HG03378 (cell line): ENCODE data around the gene NCKAP5.
"Not testable (repeated sequence)": the region's sequence is repeated elsewhere in the genome, so short reads cannot be mapped to it uniquely, and the experiment has no call there.

ENCODE experiments used
- ATAC-seq: cut with Tn5 transposase; IDR thresholded peaks from one replicate; pipeline ENCODE4 v1.9.1; 2021; ENCODE audit warnings: mild to moderate bottlenecking, moderate library complexity; ENCODE audit not compliant: unreplicated experiment

Gene NCKAP5

DNA sequence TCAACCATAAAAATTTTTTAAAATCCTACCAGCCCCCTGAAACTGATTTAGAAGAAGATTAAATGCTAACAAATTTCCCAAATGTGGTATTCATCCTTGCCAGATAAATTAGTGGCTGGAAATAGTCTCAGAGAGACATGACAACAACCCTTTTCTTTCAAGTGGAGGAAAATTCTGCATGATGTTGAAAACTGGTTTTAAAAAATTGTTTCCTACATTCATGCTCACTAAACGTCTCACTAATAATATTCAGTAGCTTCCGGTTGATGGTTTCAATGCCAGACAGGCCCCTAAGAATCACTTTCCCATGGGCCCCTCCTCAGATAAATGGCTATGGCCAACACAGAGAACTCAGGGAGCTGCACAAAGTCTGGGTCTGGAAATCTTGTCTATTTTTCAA is 43.2 kb downstream of the NCKAP5 start:
- ATAC-seq: no peak

DNA sequence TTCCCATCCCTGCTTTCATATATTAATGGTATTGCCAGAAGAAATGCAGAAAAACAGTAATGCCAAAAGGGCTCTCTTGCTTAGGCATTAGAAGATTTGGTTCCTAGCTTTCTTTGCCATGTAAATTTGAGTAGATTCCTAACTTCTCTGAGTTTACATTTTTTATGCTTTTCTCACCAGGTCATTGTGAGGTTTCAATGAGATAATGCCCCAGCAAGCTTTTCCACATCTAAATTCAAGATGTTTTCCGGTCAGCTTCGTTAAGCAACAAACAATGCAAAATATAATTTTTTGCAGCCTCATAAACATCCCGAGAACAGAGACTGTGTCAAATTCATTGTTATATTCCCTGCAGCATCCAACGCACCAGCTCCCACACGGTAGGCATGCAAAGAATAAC is 44.9 kb downstream of the NCKAP5 start:
- ATAC-seq: no peak

DNA sequence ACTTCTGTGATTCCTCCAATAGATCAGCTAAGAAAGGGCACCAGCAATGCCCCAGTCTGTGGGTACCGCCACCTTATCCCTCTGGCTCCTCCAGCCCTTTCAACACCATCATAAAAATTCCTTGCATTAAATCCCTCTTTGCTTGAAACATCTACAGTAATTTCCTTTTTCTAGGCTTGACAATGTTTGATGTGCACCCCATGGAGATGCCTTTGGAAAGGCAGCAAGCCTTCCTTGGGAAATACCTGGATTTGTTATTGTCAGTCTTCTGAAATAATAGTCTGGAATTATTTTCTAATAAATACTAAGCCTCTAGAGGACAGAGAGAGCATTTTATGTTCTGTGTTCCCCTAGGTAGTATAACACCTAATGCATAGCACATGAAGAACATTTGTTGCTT is 46.1 kb downstream of the NCKAP5 start:
- no peak for ATAC-seq

DNA sequence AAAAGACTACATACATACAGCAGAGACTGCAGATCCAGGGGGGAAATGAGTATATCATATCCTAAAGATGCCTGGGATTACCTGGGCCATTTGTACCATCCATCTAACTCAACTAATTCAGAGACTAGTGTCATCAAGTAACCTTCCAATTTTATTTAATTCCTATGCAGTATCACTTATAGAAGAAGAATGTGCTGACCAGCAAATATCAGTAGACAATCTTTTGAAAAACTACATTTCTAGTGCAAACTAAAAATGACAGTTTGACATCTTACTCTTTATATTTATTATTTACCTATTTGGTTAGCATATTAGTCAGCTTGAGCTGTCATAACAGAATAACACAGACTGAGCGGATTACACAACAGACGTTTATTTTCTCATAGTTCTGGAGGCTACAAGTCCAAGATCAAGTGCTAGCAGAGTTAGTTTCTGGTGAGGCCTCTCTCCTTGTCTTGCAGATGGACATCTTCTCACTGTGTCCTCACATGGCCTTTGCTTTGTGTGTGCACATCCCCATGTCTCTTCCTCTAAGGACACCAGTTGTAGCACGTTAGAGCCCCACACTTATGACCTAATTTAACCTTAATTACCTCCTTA is 47.0 kb downstream of the NCKAP5 start:
- ATAC-seq: no peak

DNA sequence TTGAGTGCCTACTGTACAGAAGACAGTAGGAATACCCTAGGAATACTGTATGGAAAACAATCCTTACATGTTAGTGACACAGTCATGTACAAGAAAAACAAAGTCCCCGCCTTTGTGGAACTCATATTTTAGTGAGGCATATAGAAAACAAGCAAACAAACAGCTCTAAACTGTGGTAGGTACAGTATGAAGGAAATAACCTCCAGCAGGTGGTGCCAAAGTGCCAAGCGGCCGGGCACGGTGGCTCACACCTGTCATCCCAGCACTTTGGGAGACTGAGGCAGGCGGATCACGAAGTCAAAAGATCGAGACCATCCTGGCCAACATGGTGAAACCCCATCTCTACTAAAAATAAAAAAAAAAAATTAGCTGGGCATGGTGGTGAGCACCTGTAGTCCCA is 48.6 kb downstream of the NCKAP5 start:
- not testable (repeated sequence) for ATAC-seq

DNA sequence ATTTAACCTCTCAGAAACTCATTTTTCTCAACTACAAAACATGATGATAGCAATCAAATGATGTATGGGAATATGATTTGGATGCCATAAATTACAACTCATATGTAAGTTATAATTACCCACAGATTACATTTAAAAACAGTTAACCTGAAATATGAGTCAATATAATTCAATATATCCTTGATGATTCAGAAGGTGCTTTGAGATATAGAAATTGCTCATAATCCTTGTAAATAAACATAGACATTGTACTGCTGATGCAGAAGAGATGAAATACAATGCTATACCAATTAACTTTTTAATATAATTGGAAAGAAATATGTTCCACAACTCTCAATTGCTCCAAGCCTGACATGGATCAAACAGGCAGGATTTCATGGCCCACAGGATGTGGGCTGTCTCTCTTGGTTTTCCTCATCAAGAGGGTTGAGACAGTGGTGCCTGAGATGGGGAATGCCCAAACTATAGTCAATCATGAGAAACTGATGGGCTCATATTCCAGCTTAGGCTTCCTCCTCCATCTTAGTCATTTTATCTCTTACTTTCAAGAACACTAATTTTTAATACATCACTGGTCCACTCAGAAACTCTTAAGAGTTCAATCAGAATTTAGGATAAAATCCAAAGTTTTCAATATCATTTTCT is 49.4 kb downstream of the NCKAP5 start:
- no peak for ATAC-seq

DNA sequence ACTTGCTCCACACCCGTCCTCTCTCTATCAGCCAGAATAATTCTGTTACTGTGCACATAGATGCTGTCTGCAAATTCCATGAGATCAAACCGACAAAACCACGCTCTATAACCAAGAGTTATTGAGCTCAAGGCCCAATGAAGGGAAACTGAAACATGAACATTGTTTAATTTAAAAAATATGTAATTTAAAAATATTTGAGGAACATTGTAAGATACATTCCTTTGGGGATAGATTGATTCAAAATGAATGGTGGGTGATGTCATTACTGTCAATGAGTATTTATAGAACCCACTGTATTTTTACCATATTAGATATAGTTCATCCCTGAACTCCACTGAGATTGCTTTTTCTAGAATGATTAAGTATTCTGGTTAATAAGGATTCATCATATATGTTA is 50.4 kb downstream of the NCKAP5 start:
- no peak for ATAC-seq

DNA sequence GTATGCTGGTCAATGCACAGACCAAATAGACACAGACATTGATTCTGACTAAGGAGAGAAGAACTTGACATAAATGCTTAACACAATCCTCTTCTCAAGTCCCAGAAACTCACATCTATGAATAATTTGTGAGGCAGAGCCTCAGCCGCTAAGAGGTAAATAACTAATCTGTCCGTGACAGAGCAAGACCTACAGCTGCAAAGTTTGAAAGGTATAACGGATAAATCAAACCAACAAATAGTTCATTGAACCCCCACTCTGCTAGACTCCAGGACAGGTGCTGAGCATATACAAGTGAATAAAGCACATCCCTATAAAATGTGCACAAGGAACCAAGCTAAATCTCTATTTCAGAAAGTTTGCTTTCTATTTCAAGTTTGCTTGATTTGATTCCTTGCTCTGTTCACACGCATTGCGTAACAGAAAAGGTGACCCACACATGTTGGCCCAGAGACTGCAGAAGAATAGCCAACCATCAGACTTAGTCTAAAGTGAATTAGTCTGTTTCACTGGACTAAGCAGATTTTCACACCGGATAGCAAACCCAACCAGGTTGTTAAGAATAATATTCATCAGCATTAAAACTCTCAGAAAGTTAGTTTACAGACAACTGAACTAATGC is 51.7 kb downstream of the NCKAP5 start:
- no peak for ATAC-seq

DNA sequence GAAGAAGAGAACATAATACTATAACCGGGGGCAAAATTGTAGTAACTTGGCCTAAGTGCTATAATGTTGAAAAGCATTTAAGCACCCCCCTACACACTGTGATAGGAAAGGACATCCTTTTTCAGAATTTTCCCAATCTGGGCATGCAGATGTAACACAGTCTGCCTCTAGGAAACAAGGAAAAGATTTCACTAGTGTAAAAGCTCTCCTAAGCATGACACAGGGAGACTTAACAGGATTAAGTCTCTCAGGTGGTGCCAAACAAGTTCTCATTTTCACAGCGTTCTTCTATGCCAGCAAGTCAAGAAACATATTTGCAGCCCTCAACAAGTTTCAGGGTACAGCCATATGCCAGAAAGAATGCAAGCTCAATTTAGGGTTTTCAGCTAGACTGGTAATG is 53.0 kb downstream of the NCKAP5 start:
- no peak for ATAC-seq

DNA sequence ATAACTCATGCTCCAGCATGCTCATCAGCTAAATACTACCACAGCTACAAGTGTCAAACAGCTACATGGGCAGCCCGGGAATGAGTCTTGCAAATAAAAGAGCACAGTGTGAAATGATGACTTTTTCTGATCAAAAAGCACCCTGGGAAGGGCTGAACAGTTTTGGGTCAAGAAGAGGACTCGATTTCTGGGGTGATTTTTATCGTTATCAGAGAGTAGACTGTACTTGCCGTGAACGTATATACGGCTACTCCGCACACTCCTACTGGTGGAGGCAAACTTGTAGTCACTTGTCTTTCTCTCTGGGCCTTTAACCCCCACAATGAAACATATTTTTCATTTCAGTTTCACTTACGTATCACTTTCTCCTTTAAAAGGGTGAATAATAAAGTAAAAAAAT is 54.4 kb downstream of the NCKAP5 start:
- no peak for ATAC-seq

DNA sequence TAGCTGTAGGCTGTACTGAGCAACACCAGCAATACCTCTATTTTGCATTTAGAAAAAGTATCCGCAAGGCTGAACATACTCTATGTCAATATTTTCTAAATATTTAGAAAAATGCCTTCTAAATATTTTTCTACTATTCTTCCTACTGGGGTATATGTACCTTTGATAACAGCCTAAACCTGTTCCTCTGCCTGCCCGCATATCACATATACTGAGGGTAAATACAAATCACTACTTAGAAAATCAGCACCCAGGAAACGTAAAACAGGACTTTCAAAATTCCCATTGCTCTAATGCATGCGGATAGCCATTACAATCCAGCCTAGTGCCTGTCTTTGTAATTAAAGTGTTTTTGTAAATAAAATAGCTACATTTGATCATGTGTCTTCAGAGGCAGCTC is 56.1 kb downstream of the NCKAP5 start:
- no peak for ATAC-seq

DNA sequence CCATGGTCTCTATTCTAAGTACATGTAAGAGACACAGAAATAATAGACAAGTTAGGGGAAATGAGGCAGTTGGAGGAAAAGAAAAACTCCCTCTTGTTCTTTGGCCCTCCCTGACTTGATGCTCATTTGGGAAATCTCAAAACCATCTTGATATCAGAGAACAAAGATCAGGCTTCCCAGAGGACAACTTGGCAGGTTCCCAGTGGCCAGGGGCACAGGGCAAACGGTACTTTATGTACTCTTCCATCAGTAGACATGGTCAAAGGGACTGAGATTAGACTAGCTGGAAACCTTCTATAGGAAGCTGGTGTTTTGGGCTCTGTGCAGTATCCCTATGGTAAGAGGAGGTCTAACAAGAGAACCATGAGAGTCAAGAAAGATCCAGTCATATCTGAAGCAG is 56.6 kb downstream of the NCKAP5 start:
- no peak for ATAC-seq

DNA sequence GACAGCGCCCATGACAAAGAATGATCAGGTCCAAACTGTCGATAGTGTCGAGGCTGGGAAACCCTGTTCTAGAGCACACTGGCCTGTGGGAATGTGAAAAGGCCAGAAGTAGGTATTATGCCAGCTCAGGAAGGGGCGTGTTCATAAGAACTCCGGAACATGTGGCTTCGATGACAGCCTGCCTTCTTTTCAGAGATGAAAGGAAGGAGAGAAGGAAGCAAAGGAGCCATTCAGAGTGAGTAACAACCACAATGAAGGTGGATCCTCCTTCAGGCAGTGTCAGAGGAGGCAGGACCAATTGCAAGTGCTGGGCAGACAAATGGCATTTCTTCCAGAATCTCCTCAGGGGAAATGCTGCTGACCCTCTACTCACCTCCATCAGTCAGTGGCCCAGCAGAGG is 58.5 kb downstream of the NCKAP5 start:
- ATAC-seq: no peak

DNA sequence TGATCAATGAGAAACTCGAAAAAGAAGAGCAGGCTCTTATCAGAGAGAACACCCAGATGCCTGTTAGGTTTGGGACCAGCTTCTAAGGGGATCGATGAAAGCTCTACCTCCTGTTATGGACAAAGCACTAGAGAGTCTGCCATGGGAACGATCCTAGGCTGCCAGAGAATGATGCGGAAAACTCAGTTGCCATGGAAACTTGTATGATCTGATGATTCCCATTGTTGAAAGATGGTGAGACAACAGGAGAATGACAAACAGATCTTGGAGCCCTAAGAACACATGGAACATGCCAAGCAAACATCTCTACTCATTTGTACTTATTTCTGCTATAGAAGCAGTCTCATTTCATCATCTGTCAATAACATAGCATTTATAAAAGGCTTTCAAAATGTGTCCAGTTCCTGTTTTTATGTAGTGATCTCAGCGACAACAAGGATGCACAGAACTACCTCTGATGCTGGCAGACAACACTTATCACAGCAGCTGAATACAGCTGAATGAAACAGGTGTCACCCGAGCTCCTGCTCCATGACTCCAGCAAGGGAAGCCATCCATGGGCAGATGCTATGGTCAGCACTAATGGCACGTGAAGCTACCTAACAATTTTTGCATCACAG is 59.6 kb downstream of the NCKAP5 start:
- ATAC-seq: no peak

DNA sequence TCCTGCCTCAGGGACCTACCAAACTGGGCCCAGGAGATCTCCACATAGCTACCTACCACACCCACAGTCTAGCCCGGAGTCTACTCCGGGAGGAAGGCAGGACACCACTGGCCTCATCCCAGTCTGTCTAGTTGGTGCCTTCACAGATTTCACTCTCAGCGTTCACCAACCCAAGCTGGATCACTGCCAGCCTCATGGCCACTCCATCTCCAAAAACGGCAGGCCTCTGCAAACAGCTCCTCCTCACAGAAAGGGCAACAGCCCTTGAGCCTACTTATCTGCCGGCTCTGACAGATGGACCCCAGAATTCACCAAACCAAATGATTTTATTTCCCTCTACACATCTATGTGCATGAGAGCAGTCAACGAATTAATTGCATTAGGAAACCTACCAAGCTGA is 61.3 kb downstream of the NCKAP5 start:
- no peak for ATAC-seq

DNA sequence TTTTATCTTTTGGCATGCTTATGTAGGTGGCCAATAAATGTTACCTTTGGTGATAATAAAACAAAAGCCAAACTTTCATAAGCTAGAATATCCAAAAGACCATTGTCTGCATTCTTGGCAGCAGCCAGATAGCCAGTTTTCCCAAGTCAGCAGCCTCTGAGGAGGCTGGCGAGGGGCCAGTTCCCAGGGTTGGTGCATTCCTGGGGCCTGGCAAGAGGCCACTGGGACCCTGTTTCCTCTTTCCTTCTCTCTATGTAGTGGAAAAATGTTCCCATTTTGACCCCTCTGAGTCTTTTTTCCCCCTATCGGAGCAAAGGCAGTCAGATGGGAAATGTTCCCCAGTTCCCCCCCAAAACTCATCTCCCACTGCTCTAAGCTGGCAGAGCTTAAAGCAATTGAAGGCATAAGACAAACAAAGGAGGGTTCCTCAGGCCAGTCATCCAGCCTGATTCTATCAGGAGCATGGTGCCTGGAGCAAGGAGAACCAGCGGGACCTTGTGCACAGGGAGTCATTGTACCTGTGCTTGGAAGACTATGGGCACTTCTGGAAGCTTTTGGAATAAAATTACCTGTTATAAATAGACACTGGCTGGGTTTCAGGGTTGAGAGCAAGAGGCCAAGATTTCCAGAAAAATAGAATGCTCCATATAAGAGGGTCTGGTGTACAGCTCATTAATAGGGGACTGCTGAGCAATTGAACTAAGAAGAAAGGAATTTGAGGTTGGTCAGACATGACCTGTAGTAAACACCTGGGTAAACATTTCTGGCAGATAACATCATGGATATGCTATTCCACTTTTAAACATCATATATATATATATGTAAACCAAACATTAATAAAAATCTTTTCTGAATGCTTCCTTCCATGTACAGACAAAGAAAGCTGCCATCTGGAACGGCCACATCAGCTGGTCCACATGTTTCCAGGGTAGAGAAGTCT is 63.4 kb downstream of the NCKAP5 start:
- ATAC-seq: no peak

DNA sequence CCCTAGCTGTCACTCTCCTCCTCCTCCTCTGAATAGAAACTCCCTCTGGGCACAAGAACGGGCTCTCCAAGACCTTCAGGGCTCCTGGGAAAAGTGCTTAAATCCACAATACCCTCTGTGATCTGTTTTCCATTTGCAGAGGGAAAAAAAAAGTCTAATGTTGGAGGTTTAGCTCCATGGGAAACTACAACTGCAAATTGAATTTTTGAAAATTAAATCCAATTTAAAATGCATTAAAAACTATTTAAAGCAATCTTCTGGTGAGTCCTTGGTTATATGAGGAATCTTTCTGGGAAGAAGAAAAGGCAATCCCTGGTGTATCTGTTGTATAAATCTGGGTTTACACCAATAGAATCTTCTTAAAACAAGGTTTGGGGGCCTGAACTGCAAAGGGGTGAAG is 64.3 kb downstream of the NCKAP5 start:
- no peak for ATAC-seq

DNA sequence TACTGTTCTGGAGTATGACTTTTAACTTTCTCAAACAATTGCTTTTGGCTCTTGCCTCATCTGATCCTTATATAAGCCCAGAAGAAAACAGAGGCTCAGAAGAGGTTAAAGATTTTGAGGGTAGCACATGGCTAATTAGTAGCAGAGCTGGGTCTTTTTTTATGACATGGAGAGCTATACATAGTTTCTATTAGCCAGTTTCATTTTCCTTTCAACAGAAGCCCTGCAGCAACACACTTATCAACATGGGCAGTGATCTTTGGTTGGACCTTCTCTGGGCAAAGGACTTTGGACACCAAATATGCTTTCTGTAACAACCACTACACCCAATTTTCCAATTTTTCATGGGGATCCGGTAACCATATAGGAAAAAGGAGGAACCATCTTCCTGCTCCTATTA is 64.9 kb downstream of the NCKAP5 start:
- peak; percentile 89 for ATAC-seq

DNA sequence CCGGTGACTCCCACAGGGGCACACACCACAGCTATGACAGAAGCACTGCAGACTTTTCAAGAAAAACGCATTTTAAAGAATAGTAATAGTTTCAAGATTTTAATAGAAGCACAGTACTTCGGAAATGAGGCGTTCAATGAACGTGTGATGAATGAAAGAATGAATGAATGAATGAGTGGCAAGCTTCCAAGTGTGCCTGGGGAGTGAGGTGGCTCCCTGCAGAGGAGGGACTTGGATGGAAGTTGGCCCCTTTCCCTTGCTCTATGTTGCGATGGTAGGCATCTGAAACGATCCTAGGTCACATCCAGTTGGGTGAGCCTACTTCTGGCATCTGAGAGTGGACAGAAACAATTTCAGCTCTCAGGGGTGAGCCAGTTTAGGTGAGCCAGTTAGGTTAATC is 65.6 kb downstream of the NCKAP5 start:
- ATAC-seq: no peak

DNA sequence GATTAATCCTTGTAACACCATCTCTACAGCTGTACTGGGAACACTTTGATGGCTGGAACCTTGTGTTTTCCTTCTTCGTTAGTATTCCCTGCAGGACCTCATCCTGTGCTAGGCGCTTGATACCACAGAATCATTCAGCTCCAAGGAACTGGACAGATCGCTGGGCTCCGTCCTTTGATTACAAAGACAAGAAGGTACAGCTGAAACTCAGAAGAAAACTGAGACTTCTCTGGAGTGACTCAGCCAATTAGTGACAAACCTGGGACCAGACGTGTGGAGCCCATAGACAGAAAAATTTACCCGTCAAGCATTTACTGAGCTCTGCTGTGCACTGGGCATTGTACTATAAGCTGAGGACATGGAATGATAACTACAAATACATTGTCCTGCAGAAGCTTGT is 67.3 kb downstream of the NCKAP5 start:
- ATAC-seq: no peak
